ENCODE results near the gene SSC5D. TPM values are rescaled to one million over a fixed set of nuclear protein-coding genes. Genes with fewer than 3 reads are reported as not detected.

Gene SSC5D
- total and polyA plus RNA-seq, 9 of the 15 experiments (the other 6 are each of a cell fraction or from before 2014, with no cell fraction given): 0.04 to 0.71 (median 0.14) TPM; not detected in 2

DNA sequence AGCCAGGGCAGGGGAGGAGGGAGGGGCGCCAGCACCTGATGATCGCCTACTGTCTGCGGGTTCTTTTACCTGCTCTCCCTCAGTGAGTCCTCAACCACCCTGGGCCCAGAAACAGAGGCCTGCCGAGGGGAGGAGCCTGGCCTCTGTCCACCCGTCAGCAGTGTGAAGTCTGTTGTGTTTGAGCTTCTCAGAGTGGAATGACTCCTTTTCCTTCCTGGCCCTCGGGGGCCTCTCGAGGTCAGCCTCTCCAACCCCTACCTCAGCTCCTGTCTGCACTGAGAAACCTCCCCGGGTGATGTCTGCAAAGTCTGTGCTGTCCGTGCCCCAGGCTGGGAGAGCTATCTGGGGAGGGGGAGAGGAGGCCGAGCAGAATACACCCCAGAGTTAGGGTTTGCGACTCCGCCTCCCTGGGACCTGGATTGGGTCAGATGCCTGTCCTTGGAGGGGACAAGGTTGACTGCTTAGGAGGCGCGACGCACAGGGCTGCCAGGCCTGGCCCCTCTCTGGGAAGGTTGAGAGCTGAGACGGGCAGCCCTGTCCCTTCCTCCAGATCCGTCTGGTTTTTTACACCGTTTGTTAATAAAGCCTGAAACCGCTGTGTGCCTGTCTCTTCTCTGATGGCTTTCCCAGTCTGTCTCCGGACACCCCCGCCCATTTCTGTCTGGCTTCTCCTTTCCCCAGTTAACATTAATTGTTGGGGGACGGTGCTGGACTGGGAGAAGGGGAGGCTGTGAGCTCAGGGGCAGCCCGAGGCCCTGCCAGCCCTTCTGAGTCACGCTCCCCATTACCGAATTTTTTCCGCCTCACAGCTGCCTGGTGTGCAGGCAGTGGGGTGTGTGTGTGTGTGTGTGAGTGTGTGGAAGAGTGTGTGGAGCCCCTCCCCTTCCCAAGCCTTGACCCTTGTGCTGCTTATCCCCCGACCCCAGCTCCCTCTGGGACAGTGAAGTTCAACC is 989 bp upstream of the SSC5D start (continued):
- no peak for TF ChIP-seq PBX2 (CRISPR knock-in tag; IDR thresholded peaks at IDR 0.05; ENCODE audit: low read depth)
- TF ChIP-seq PBX2 (tag; conservative IDR thresholded peaks at IDR 0.05; ENCODE audit: low read depth): no peak
- TF ChIP-seq, protein P1, sequence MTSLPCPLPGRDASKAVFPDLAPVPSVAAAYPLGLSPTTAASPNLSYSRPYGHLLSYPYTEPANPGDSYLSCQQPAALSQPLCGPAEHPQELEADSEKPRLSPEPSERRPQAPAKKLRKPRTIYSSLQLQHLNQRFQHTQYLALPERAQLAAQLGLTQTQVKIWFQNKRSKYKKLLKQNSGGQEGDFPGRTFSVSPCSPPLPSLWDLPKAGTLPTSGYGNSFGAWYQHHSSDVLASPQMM (CRISPR knock-in tag; IDR thresholded peaks at IDR 0.05): no peak
- TF ChIP-seq HNRNPUL1 (IDR thresholded peaks at IDR 0.05; ENCODE audit: low read length): no peak
- TF ChIP-seq CREM (IDR thresholded peaks at IDR 0.05; ENCODE audit: low read depth): no peak; the same call in 1 of the 2 replicates
- TF ChIP-seq NFRKB (IDR thresholded peaks at IDR 0.05; ENCODE audit: low read depth): no peak
- TF ChIP-seq SP1 (CRISPR knock-in tag; IDR thresholded peaks at IDR 0.05): peak; percentile 64; the same call in 1 of the 2 replicates
- no peak for TF ChIP-seq MTA2 (IDR thresholded peaks at IDR 0.05; ENCODE audit: low read depth)
- TF ChIP-seq PYGO2 (tag; IDR thresholded peaks at IDR 0.05): no peak
- peak in 1 of 2 experiments; percentile 11; a peak in 1 of 4 replicates for TF ChIP-seq NRF1 (conservative IDR thresholded peaks at IDR 0.05 in 1 of 2, IDR thresholded peaks at IDR 0.05 in 1 of 2)
- no peak for TF ChIP-seq NCOA4 (IDR thresholded peaks at IDR 0.05; ENCODE audit: partially characterized antibody)
- TF ChIP-seq LARP7 (IDR thresholded peaks at IDR 0.05): no peak
- TF ChIP-seq RFX7 (CRISPR knock-in tag; IDR thresholded peaks at IDR 0.05): no peak
- TF ChIP-seq MAFG (tag; conservative IDR thresholded peaks at IDR 0.05): no peak
- no peak for TF ChIP-seq ZNF263 (CRISPR knock-in tag; IDR thresholded peaks at IDR 0.05; ENCODE audit: borderline replicate concordance)
- no peak for TF ChIP-seq SNRNP70 (optimal IDR thresholded peaks at IDR 0.05; ENCODE audit: low read depth, low read length)
- no peak for TF ChIP-seq FOXA3 (CRISPR knock-in tag; conservative IDR thresholded peaks at IDR 0.05 in 1 of 2, IDR thresholded peaks at IDR 0.05 in 1 of 2)
- TF ChIP-seq ZFX (CRISPR knock-in tag; IDR thresholded peaks at IDR 0.05): peak; percentile 49
- TF ChIP-seq, protein P2, sequence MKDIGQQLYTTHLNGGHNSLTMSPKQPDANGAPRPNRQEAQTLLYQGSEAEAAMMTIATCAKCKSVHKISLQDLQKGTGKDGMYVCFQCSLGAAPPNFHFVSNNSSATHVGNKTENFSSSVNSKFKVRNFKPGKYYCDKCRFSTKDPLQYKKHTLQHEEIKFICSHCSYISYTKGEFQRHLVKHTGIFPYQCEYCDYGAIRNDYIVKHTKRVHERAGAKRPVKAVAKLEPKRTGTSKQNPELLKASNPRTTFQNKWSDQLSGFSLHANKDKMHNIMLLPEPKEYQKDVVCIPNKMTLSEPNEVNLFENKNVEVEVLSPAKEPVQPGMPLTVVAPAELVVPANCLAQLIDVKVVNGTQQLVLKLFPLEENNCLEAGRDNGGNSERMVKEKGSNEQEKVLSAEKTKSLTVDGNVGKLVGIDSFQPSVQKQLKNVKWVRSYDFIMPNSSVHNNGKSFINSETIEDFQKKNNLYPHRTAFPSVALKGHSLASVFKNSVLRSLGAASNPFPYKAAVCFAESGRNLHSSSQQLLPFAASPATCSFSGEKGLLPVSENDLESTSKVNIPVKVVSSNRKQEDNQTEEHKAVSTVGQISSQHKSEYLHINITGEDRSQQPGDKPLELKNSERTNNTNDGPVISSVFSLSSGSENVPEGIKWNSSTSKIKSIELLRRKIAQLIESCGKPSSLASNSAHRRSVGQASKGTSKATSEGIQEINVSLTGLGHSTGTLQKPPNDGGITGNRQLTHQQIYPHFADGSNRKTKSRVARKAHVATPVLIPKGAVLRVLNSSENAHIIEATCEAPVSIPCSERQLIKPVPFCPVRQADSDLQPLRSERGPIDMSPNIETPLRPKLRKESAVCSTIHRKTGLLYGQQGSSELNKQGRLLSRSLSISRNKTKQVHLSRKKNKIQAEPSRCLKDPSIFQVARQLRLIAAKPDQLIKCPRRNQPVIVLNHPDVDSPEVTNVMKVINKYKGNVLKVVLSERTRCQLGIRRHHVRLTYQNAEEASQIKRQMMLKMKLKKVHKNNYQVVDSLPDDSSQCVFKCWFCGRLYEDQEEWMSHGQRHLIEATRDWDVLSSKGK (CRISPR knock-in tag; IDR thresholded peaks at IDR 0.05): no peak
- TF ChIP-seq RAD51 (IDR thresholded peaks at IDR 0.05; ENCODE audit: borderline replicate concordance, low read depth): no peak
- TF ChIP-seq, protein P3, sequence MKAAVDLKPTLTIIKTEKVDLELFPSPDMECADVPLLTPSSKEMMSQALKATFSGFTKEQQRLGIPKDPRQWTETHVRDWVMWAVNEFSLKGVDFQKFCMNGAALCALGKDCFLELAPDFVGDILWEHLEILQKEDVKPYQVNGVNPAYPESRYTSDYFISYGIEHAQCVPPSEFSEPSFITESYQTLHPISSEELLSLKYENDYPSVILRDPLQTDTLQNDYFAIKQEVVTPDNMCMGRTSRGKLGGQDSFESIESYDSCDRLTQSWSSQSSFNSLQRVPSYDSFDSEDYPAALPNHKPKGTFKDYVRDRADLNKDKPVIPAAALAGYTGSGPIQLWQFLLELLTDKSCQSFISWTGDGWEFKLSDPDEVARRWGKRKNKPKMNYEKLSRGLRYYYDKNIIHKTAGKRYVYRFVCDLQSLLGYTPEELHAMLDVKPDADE (conservative IDR thresholded peaks at IDR 0.05; ENCODE audit: control insufficient read depth, low read depth, low read length): no peak
